SK-N-MC (cell line): Measurements from ENCODE around the gene XKR7.
A peak's percentile ranks its signal among the peaks of the same experiment; 100 is the strongest.
"Not testable (repeated sequence)": the region's sequence is repeated elsewhere in the genome, so short reads cannot be mapped to it uniquely, and the experiment has no call there.

Experiments
- DNase-seq: peaks from one replicate; pipeline ENCODE4 v3.0.0-alpha.2; 2011; ENCODE audit warnings: low read depth, low spot score
- H3K27ac ChIP-seq: fragments of 200-600 bp; sonication (generic); 2 replicates; pipeline ENCODE4 v1.5.1; 2016; ENCODE audit warnings: mixed run types
- H3K36me3 ChIP-seq: fragments of 200-600 bp; sonication (generic); 2 replicates; pipeline ENCODE4 v1.6.1; 2017; ENCODE audit warnings: antibody characterized with exemption, low read length, mixed read lengths; ENCODE audit not compliant: insufficient read depth
- H3K4me3 ChIP-seq: fragments of 200-600 bp; sonication (generic); 2 replicates; pipeline ENCODE4 v1.5.1; 2016
- H3K9ac ChIP-seq: fragments of 200-600 bp; sonication (generic); 2 replicates; pipeline ENCODE4 v1.8.0; 2017; ENCODE audit warnings: mixed run types, mixed read lengths; ENCODE audit not compliant: insufficient read length
- H3K9me3 ChIP-seq: fragments of 200-600 bp; sonication (generic); 2 replicates; pipeline ENCODE4 v1.6.1; 2017; ENCODE audit warnings: low read depth, mild to moderate bottlenecking, antibody characterized with exemption, low read length, moderate library complexity, mixed read lengths
- EZH2 ChIP-seq: fragments of 200-600 bp; sonication (generic); IDR thresholded peaks from one replicate; pipeline ENCODE4 v1.6.1; 2017; ENCODE audit warnings: antibody characterized with exemption
- FOXP2 ChIP-seq: optimal IDR thresholded peaks from 2 replicates; pipeline ENCODE3; 2011; ENCODE audit warnings: mild to moderate bottlenecking, moderate library complexity; ENCODE audit not compliant: insufficient read depth; ENCODE audit errors: extremely low read length, control extremely low read depth
- POLR2AphosphoS5 ChIP-seq: IDR thresholded peaks from 2 replicates; pipeline ENCODE4 v1.6.1; 2012; ENCODE audit warnings: mild to moderate bottlenecking, low read depth, low read length, borderline replicate concordance

XKR7 gene

GRCh38 chr20:32027643-32028042, 59.7 kb downstream of the XKR7 start:
- H3K9me3 ChIP-seq, result no peaks in the 10 kb centered on the region
- H3K4me3 ChIP-seq, result no peak overlapping the region
- no peak overlapping the region for H3K27ac ChIP-seq
- TF ChIP-seq POLR2AphosphoS5 (no peak), FOXP2 (no peak), EZH2 (no peak)
- no peak overlapping the region for H3K9ac ChIP-seq
- no peaks in the 10 kb centered on the region for H3K36me3 ChIP-seq
- no peak for DNase-seq

- Histone ChIP-seq H3K27ac (no peak overlapping the region), H3K9ac (no peak overlapping the region), H3K4me3 (no peak overlapping the region), H3K36me3 (no peaks in the 10 kb centered on the region), H3K9me3 (no peaks in the 10 kb centered on the region)
- TF ChIP-seq FOXP2, result no peak
- no peak for TF ChIP-seq EZH2
- TF ChIP-seq POLR2AphosphoS5, result no peak
- no peak for DNase-seq
Measured at GRCh38 chr20:32028647-32029372, 60.9 kb downstream of the XKR7 start.

- Histone ChIP-seq H3K4me3 (no peak overlapping the region), H3K27ac (no peak overlapping the region), H3K36me3 (no peaks in the 10 kb centered on the region), H3K9ac (no peak overlapping the region), H3K9me3 (no peaks in the 10 kb centered on the region)
- DNase-seq, result no peak
- no peak for TF ChIP-seq FOXP2
- no peak for TF ChIP-seq EZH2
Measured at GRCh38 chr20:32029561-32029960, 61.6 kb downstream of the XKR7 start.

GRCh38 chr20:32031007-32031958, 63.3 kb downstream of the XKR7 start:
- no peaks in the 10 kb centered on the region for H3K36me3 ChIP-seq
- H3K4me3 ChIP-seq, result peak overlapping the region; percentile 57
- no peak for TF ChIP-seq FOXP2
- TF ChIP-seq POLR2AphosphoS5, result no peak
- no peak for TF ChIP-seq EZH2
- peak; percentile 10 for DNase-seq
- no peak overlapping the region for H3K27ac ChIP-seq
- no peaks in the 10 kb centered on the region for H3K9me3 ChIP-seq
- H3K9ac ChIP-seq, result no peak overlapping the region

GRCh38 chr20:32033316-32033715, 65.4 kb downstream of the XKR7 start:
- TF ChIP-seq POLR2AphosphoS5 (no peak), FOXP2 (no peak), EZH2 (no peak)
- H3K9ac ChIP-seq, result no peak overlapping the region
- H3K36me3 ChIP-seq, result no peaks in the 10 kb centered on the region
- H3K4me3 ChIP-seq, result no peak overlapping the region
- H3K27ac ChIP-seq, result no peak overlapping the region
- no peak for DNase-seq
- H3K9me3 ChIP-seq, result no peaks in the 10 kb centered on the region

- H3K9me3 ChIP-seq, H3K4me3 ChIP-seq, DNase-seq, H3K36me3 ChIP-seq, H3K27ac ChIP-seq, H3K9ac ChIP-seq: not testable (repeated sequence)
Measured at GRCh38 chr20:32033721-32034120, 65.8 kb downstream of the XKR7 start.

- Histone ChIP-seq H3K36me3 (no peaks in the 10 kb centered on the region), H3K9me3 (no peaks in the 10 kb centered on the region), H3K9ac (no peak overlapping the region), H3K4me3 (no peak overlapping the region), H3K27ac (no peak overlapping the region)
- no peak for TF ChIP-seq FOXP2
- TF ChIP-seq POLR2AphosphoS5, result no peak
- no peak for TF ChIP-seq EZH2
- DNase-seq, result no peak
Measured at GRCh38 chr20:32034581-32035425, 66.9 kb downstream of the XKR7 start.

GRCh38 chr20:32035426-32035779, 67.5 kb downstream of the XKR7 start:
- no peaks in the 10 kb centered on the region for H3K9me3 ChIP-seq
- no peak for DNase-seq
- no peak overlapping the region for H3K27ac ChIP-seq
- no peak overlapping the region for H3K9ac ChIP-seq
- TF ChIP-seq EZH2 (no peak), POLR2AphosphoS5 (no peak), FOXP2 (no peak)
- H3K36me3 ChIP-seq, result no peaks in the 10 kb centered on the region
- H3K4me3 ChIP-seq, result no peak overlapping the region
